ENCODE results near the gene PRM1. TPM values are rescaled to one million over a fixed set of nuclear protein-coding genes. Genes with fewer than 3 reads are reported as not detected.

Gene PRM1
- total and polyA plus RNA-seq, 2 of the 8 experiments (the other 6 are each of a cell fraction or from before 2014, with no cell fraction given): 0.54 to 0.82 TPM

DNA sequence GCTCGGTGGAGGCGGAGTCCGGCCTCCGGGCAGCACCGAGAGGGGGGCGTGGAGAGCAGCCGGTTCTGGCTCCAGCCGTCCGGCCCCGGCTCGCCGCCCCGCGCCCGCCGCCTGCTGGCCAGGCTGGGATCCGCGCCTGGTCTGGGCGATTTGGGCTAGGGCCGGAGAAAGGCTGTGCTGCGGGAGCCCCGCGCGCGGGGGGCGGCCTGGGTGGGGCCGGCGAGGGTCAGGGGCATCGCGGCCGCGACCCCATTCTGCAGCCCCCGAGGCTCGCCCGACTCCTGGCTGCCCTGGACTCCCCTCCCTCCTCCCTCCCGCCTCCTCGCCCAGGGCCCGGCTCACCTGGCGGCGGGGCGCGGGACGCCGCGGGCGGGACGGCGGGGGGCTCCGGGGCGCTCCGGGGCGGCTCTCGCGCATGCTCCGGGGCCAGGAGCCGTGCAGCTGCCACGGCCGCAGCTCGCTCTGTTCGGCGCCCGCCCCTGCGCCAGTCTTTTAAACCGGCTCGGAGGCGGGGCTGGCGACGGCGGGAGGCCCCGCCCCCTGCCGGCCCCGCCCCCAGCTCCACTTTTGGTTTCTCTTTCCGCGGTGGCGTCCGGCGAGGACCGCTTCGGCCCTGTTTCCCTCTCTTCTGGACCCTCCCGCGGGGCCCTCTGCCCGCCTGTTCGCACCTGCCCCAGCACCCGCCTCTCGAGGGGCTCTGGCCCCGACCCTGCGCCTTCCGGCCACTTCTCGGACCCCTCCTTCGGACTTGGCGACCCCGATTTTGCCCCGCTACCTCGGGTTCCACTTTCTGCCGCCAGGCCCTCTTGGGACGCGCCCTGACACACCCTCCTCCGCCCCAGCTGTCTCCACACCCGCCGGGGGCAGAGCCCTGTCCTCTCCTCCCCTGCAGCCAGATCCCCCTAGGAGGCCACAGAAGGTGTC is 25.1 kb downstream of the PRM1 start, which contains the start of gene SOCS1:
TSS of gene SOCS1 (minus strand) at position 468 of the 924 bp plus-strand sequence. CDS start 726 bp downstream, outside the sequence.
- Histone ChIP-seq H4K8ac (ENCODE audit: extremely low read depth, insufficient read depth, low read length) (peak within 1 kb of the TSS; percentile 92), H2BK12ac (ENCODE audit: low read depth, low read length) (peak within 1 kb of the TSS; percentile 68; the same call in 1 of the 2 replicates), H2BK5ac (ENCODE audit: low read depth, low read length) (peak within 1 kb of the TSS; percentile 27; the same call in 1 of the 2 replicates), H2AK5ac (ENCODE audit: low read depth, low read length) (no peak within 1 kb of the TSS), H3K27me3 (replicated peaks in 1 of 4; ENCODE audit: control insufficient read depth in 3 of 4, extremely low read depth in 1 of 4, insufficient read depth in 3 of 4, low read length in 3 of 4) (no peaks in the 10 kb centered on the region; a peak in 1 of 7 replicates), H3K36me3 (ENCODE audit: control insufficient read depth in 2 of 4, insufficient read depth in 4 of 4, low read length in 3 of 4) (peaks cover 0 to 8% (median 5%) of the 10 kb centered on the region in 4 experiments; a peak in 5 of 8 replicates), H2BK120ac (replicated peaks; ENCODE audit: low read depth, low read length) (peak within 1 kb of the TSS; percentile 69), H3K18ac (ENCODE audit: extremely low read depth, low read length) (peak within 1 kb of the TSS; percentile 89), H3K14ac (ENCODE audit: insufficient read length) (no peak within 1 kb of the TSS), H3K4me2 (ENCODE audit: insufficient read depth in 1 of 2, low read depth in 2 of 2, low read length in 2 of 2) (peak within 1 kb of the TSS; percentile 82 to 96), H4K5ac (ENCODE audit: insufficient read length, low read depth, low read length) (peak within 1 kb of the TSS; percentile 75), H3K27ac (ENCODE audit: low read depth, low read length) (no peak within 1 kb of the TSS), H4K91ac (replicated peaks; ENCODE audit: insufficient read length, low read length) (peak within 1 kb of the TSS; percentile 93), H3K56ac (replicated peaks; ENCODE audit: insufficient read length, low read depth, low read length) (peak within 1 kb of the TSS; percentile 75), H3K79me1 (ENCODE audit: low read depth, low read length) (peaks cover 4% of the 10 kb centered on the region; the same call in 1 of the 2 replicates), H2AFZ (ENCODE audit: low read length) (peak within 1 kb of the TSS; percentile 60; the same call in 1 of the 2 replicates), H3K9ac (replicated peaks in 1 of 4; ENCODE audit: extremely low read depth in 1 of 4, low read depth in 3 of 4, low read length in 3 of 4) (peak within 1 kb of the TSS; percentile 63 to 83 (median 68)), H2BK20ac (ENCODE audit: low read length) (peak within 1 kb of the TSS; percentile 55; the same call in 1 of the 2 replicates), H3K23ac (ENCODE audit: insufficient read length) (no peak within 1 kb of the TSS), H3K4me1 (replicated peaks in 1 of 4; ENCODE audit: control insufficient read depth in 3 of 4, insufficient read depth in 4 of 4, low read length in 3 of 4) (peaks cover 0 to 23% (median 8%) of the 10 kb centered on the region in 4 experiments; a peak in 5 of 7 replicates), H3K4ac (replicated peaks; ENCODE audit: insufficient read length, low read depth, low read length) (peak within 1 kb of the TSS; percentile 79), H3K4me3 (ENCODE audit: extremely low read depth in 1 of 4, insufficient read depth in 2 of 4, low read depth in 3 of 4, low read length in 4 of 4) (peak within 1 kb of the TSS; percentile 61 to 97 (median 74)), H2BK15ac (ENCODE audit: low read length) (no peak within 1 kb of the TSS), H4K20me1 (replicated peaks in 1 of 2; ENCODE audit: control insufficient read depth in 1 of 2, insufficient read depth in 2 of 2, low read length in 2 of 2) (peaks cover 11 to 22% of the 10 kb centered on the region in 2 experiments), H3K9me3 (ENCODE audit: insufficient read depth in 2 of 2, low read depth in 1 of 2, low read length in 1 of 2) (no peaks in the 10 kb centered on the region), H3K23me2 (ENCODE audit: low read depth, low read length) (peaks cover 15% of the 10 kb centered on the region), H3K79me2 (ENCODE audit: control insufficient read depth in 1 of 2, insufficient read depth in 2 of 2, low read length in 2 of 2) (peaks cover 0 to 28% of the 10 kb centered on the region in 2 experiments; a peak in 2 of 4 replicates)
- FAIRE-seq (no peak), DNase-seq (ENCODE audit: low read depth in 1 of 2, low spot score in 2 of 2) (peak; percentile 59 to 95)
- ChIA-PET POLR2A (ENCODE audit: partially characterized antibody) (interaction anchor here (0.7 to 4.6 kb wide), 68 partner anchors 8 to 310 kb away, joined by 3 to 32 read pairs (median 4); partner anchors contain the start of genes PRM3 and TNP2), CTCF (ENCODE audit: partially characterized antibody) (interaction anchor here (0.7 to 6.8 kb wide), 51 partner anchors 14 to 347 kb away, joined by 3 to 79 read pairs (median 5); partner anchors contain the start of genes PRM3 and TNP2)
- WGBS, 2 experiments (ENCODE audit: extremely low coverage in 1 of 2, insufficient coverage in 1 of 2, insufficient read length in 1 of 2, insufficient replicate concordance in 2 of 2, low coverage in 1 of 2, low lambda C conversion rate in 2 of 2, missing lambda C conversion rate in 1 of 2): 2% methylated on average over 43 of the region's 100 CpGs; no CpG with 5 or more reads in 1 of the 2 experiments
- TF ChIP-seq POU5F1 (IDR thresholded peaks at IDR 0.05; ENCODE audit: low read depth, low read length): no peak
- TF ChIP-seq TCF12 (IDR thresholded peaks at IDR 0.05; ENCODE audit: low read depth, low read length): no peak
- peak; percentile 61 for TF ChIP-seq ASH2L (IDR thresholded peaks at IDR 0.05; ENCODE audit: low read length)
- TF ChIP-seq, protein P1, sequence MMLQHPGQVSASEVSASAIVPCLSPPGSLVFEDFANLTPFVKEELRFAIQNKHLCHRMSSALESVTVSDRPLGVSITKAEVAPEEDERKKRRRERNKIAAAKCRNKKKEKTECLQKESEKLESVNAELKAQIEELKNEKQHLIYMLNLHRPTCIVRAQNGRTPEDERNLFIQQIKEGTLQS (IDR thresholded peaks at IDR 0.05; ENCODE audit: insufficient read depth, low read depth, low read length): no peak
- TF ChIP-seq PHF8 (conservative IDR thresholded peaks at IDR 0.05; ENCODE audit: low read depth, low read length): peak; percentile 83
- peak; percentile 59 for TF ChIP-seq SP1 (IDR thresholded peaks at IDR 0.05; ENCODE audit: low read depth, low read length)
- no peak for TF ChIP-seq NANOG (IDR thresholded peaks at IDR 0.05; ENCODE audit: insufficient read depth, low read depth, low read length, poor library complexity, severe bottlenecking)
- TF ChIP-seq SP4 (IDR thresholded peaks at IDR 0.05; ENCODE audit: low read length): no peak; the same call in 1 of the 2 replicates
- no peak for TF ChIP-seq BACH1 (IDR thresholded peaks at IDR 0.05; ENCODE audit: low read length)
- no peak for TF ChIP-seq JUND (IDR thresholded peaks at IDR 0.05; ENCODE audit: low read length)
- TF ChIP-seq BRCA1 (IDR thresholded peaks at IDR 0.05; ENCODE audit: low read depth, low read length): no peak

Data from H1 (cell line).